Cardiac muscle cell (in vitro differentiated cells and primary cell): ENCODE results near the gene BPIFB1. TPM values are rescaled to one million over a fixed set of nuclear protein-coding genes. Genes with fewer than 3 reads are reported as not detected.

Experiments used
- DNase-seq, 2 donors: peaks; one replicate each; pipeline versions ENCODE4 v3.0.0 to v3.0.0-alpha.2; 2010 to 2017; ENCODE audit warnings: low read depth in 1 of 2, low spot score in 1 of 2
- H3K27ac ChIP-seq: fragments of 200-600 bp; sonication (generic); 2 replicates; pipeline ENCODE4 v1.5.1; 2016
- H3K27me3 ChIP-seq: fragments of 200-600 bp; sonication (generic); 2 replicates; pipeline ENCODE4 v1.6.0; 2016; ENCODE audit warnings: control low read depth
- H3K36me3 ChIP-seq: fragments of 200-600 bp; sonication (generic); 2 replicates; pipeline ENCODE4 v1.5.1; 2016; ENCODE audit warnings: control low read depth
- H3K4me1 ChIP-seq: fragments of 200-600 bp; sonication (generic); 2 replicates; pipeline ENCODE4 v1.8.1; 2017; ENCODE audit warnings: low read depth, mild to moderate bottlenecking, mixed run types
- H3K4me3 ChIP-seq: fragments of 200-600 bp; sonication (generic); 2 replicates; pipeline ENCODE4 v1.5.1; 2016; ENCODE audit warnings: mild to moderate bottlenecking
- H3K9me3 ChIP-seq: fragments of 200-600 bp; sonication (generic); 2 replicates; pipeline ENCODE4 v1.5.1; 2017; ENCODE audit warnings: low read depth, mild to moderate bottlenecking, control low read depth
- CTCF ChIP-seq: IDR thresholded peaks from 2 replicates; pipeline ENCODE4 v1.5.1; 2012; ENCODE audit warnings: low read depth, mild to moderate bottlenecking, low read length
- polyA plus RNA-seq: library from polyadenylated mRNA; unstranded; fragments of >200 nt; fragmentation: Nextera tagmentation; extraction: Ambion mirVana; gene quantifications from 2 replicates; pipeline ENCODE4 v1.2.1, GENCODE V29; 2016
- total RNA-seq: library from RNA; depleted of rRNA; stranded (reverse); fragments of >200 nt; gene quantifications from 2 replicates; pipeline ENCODE4 v1.2.3, GENCODE V29; 2016

Gene BPIFB1
- total and polyA plus RNA-seq, 2 experiments from 2014 or later = not detected

DNA sequence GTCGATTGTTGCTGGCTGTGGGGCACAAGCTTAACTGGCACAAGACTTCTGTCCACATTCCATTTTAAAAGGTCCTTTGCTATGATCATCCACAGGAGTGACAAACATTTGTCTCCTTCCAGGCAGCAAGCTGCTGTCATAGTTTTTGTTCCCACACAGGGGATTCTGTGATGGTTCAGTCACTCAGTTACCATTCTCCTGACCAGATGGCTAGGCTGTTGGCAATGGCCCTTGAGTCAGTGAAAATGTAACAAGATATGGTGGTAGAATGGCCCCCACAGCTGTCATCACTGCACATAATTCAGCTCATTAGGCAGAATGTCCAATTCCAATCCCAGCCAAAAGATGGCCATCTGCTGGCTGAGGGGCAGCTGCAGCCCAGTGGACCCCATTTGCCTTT lies 33.6 kb upstream of the BPIFB1 start:
- no peak for DNase-seq
- Histone ChIP-seq H3K36me3 (no peaks in the 10 kb centered on the region), H3K9me3 (no peaks in the 10 kb centered on the region), H3K4me3 (no peak overlapping the region), H3K27ac (no peak overlapping the region), H3K27me3 (no peaks in the 10 kb centered on the region), H3K4me1 (no peaks in the 10 kb centered on the region)
- no peak for TF ChIP-seq CTCF

DNA sequence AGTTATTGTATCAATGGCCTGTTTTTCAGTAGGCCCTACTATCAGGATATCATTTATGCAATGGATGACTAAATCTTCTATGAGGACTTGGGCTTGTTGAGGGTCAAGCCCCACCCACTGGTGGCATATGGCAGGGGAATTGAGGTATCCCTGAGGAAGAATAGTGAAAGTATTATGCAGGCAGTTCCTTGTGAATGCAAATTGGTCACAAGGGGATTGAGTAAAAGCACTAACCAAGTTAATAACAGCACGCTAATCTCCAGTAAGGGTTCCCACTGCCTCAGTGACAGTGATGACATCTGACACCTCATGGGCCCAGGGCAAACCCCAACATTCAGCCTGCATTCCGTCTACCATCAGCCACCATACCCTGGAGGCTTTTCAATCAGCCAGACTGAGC lies 32.3 kb upstream of the BPIFB1 start:
- no peaks in the 10 kb centered on the region for H3K36me3 ChIP-seq
- no peak for DNase-seq
- no peaks in the 10 kb centered on the region for H3K27me3 ChIP-seq
- H3K27ac ChIP-seq = no peak overlapping the region
- H3K4me1 ChIP-seq = no peaks in the 10 kb centered on the region
- no peaks in the 10 kb centered on the region for H3K9me3 ChIP-seq
- no peak for TF ChIP-seq CTCF
- no peak overlapping the region for H3K4me3 ChIP-seq

GRCh38 chr20:33251496-33251895 lies 31.5 kb upstream of the BPIFB1 start:
- Histone ChIP-seq H3K27me3 (no peaks in the 10 kb centered on the region), H3K9me3 (no peaks in the 10 kb centered on the region), H3K36me3 (no peaks in the 10 kb centered on the region), H3K4me3 (no peak overlapping the region), H3K4me1 (no peaks in the 10 kb centered on the region), H3K27ac (no peak overlapping the region)
- TF ChIP-seq CTCF = no peak
- no peak for DNase-seq

DNA sequence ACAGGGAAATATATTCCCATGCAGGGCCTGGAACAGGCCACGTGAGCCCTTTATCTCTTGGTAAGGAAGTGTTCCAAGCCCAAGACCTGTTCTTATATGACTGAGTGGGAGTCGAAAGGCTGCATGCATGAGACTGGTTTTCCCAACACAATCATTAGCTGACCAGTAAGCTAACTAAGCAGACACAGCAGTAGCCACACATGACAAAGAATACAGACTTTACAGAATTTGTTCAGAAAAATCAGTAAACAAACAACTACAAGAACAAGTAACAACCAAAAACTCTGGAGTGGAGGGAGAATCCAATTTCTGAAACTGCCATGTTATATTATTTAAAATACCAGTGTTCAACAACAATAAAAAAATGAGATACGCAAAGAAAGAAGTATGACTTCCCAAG lies 30.6 kb upstream of the BPIFB1 start:
- Histone ChIP-seq H3K4me3 (no peak overlapping the region), H3K36me3 (no peaks in the 10 kb centered on the region), H3K9me3 (no peaks in the 10 kb centered on the region), H3K27ac (no peak overlapping the region), H3K27me3 (no peaks in the 10 kb centered on the region), H3K4me1 (no peaks in the 10 kb centered on the region)
- TF ChIP-seq CTCF = no peak
- DNase-seq = no peak

DNA sequence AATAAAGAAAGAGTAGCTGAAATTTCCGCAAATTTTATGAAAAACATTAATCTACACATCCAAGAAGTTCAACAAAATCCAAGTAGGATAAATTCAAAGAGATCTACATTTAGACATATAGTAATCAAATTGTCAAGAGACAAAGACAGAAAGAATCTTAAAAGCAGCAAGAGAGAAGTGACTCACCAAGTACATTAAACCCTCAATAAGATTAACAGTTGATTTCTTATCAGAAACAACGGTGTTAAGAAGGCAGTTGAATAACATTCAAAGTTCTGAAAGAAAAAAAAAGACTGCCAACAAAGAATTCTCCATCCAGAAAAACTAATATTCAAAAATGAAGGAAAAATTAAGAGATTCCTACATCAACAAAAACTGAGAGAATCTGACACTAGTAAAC lies 28.0 kb upstream of the BPIFB1 start:
- no peak for TF ChIP-seq CTCF
- Histone ChIP-seq H3K4me1 (no peaks in the 10 kb centered on the region), H3K36me3 (no peaks in the 10 kb centered on the region), H3K27ac (no peak overlapping the region), H3K27me3 (no peaks in the 10 kb centered on the region), H3K9me3 (no peaks in the 10 kb centered on the region), H3K4me3 (no peak overlapping the region)
- DNase-seq = no peak

- no peak overlapping the region for H3K27ac ChIP-seq
- no peaks in the 10 kb centered on the region for H3K36me3 ChIP-seq
- DNase-seq = no peak
- no peaks in the 10 kb centered on the region for H3K9me3 ChIP-seq
- H3K4me3 ChIP-seq = no peak overlapping the region
- H3K4me1 ChIP-seq = no peaks in the 10 kb centered on the region
- no peaks in the 10 kb centered on the region for H3K27me3 ChIP-seq
- TF ChIP-seq CTCF = no peak
Observed at GRCh38 chr20:33257237-33257636, 25.8 kb upstream of the BPIFB1 start.
